Measurements from ENCODE around the gene POC1B. TPM values are rescaled to one million over a fixed set of nuclear protein-coding genes. Genes with fewer than 3 reads are reported as not detected.

POC1B gene
- total RNA-seq, 1 donor from 2014 or later: 40.3 TPM

DNA sequence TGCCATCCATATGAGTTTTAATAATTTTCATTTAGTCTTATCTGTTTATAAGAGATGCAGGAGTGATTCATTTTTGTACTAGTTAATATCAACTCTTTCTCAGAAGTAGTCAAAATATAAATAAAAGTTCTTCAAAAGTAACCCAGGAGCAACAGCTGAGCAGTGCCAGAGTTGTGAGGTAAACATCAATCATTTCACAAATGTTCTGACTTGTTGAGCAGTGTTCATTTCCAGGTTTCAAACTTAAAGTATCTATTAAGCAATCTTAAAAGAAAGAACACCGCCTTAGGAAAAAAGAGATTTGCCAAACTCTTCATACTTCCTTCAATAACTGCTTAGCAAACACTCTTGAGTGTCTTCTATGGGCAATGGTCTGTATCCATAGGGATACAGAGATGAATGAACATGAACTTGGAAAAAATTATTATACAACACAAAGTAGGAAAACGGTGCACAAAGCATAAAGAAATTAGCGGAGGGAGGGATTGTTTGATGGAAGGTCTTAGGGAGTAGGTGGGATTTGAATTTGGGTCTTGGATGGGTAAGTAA is 41.9 kb upstream of the POC1B start:
- no peak overlapping the region for H3K4me2 ChIP-seq
- H3K27ac ChIP-seq: no peak overlapping the region
- H3K4me1 ChIP-seq: no peaks in the 10 kb centered on the region
- TF ChIP-seq EZH2phosphoT487 (IDR thresholded peaks at IDR 0.05) (no peak), EZH2 (IDR thresholded peaks at IDR 0.05) (no peak)
- TF ChIP-seq, protein P1, sequence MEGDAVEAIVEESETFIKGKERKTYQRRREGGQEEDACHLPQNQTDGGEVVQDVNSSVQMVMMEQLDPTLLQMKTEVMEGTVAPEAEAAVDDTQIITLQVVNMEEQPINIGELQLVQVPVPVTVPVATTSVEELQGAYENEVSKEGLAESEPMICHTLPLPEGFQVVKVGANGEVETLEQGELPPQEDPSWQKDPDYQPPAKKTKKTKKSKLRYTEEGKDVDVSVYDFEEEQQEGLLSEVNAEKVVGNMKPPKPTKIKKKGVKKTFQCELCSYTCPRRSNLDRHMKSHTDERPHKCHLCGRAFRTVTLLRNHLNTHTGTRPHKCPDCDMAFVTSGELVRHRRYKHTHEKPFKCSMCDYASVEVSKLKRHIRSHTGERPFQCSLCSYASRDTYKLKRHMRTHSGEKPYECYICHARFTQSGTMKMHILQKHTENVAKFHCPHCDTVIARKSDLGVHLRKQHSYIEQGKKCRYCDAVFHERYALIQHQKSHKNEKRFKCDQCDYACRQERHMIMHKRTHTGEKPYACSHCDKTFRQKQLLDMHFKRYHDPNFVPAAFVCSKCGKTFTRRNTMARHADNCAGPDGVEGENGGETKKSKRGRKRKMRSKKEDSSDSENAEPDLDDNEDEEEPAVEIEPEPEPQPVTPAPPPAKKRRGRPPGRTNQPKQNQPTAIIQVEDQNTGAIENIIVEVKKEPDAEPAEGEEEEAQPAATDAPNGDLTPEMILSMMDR (IDR thresholded peaks at IDR 0.05): no peak
- no peak overlapping the region for H3K9ac ChIP-seq
- Mint-ChIP-seq H3K9me3 (no peaks in the 10 kb centered on the region), H3K27ac (no peak overlapping the region), H3K4me1 (no peaks in the 10 kb centered on the region), H3K4me3 (no peak overlapping the region), H3K27me3 (ENCODE audit: insufficient read depth, low read depth) (peaks cover 3% of the 10 kb centered on the region), H3K36me3 (no peaks in the 10 kb centered on the region)
- no peak overlapping the region for H3K4me3 ChIP-seq
- no peaks in the 10 kb centered on the region for H3K9me3 ChIP-seq (ENCODE audit: low read depth)
- no peaks in the 10 kb centered on the region for H3K27me3 ChIP-seq
- H3K36me3 ChIP-seq: no peaks in the 10 kb centered on the region
- no peaks in the 10 kb centered on the region for H3K79me2 ChIP-seq (ENCODE audit: low read depth)
- H3F3A ChIP-seq (ENCODE audit: low read depth): no peaks in the 10 kb centered on the region
- no peak for DNase-seq (ENCODE audit: low spot score)
- H4K20me1 ChIP-seq (ENCODE audit: low read depth): no peaks in the 10 kb centered on the region
- H2AFZ ChIP-seq (replicated peaks): no peak overlapping the region

DNA sequence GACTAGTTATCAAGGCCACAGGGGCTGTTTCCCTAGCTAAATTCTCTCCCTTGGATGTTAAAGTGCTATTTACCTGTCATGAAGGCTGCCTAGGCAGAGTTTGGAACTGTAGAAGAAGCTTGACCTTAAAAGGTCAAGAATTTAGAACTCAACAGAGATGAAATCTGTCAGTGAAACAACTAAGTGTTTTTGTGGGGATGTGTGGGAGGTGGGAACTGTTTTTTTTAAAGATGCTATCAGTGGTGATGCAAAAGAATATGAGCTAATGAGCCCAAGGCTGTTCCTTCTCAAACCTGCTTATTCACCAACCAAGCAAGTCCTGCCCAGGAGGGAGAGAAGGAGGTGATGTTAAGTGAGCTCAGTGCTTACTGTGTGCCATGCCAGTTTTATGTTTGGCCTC is 40.8 kb upstream of the POC1B start:
- no peaks in the 10 kb centered on the region for H4K20me1 ChIP-seq (ENCODE audit: low read depth)
- H3K4me2 ChIP-seq: no peak overlapping the region
- no peaks in the 10 kb centered on the region for H3K4me1 ChIP-seq
- H3K9me3 ChIP-seq (ENCODE audit: low read depth): no peaks in the 10 kb centered on the region
- H3K27ac Mint-ChIP-seq: no peak overlapping the region
- no peak overlapping the region for H3K27ac ChIP-seq
- no peaks in the 10 kb centered on the region for H3K79me2 ChIP-seq (ENCODE audit: low read depth)
- H3K9ac ChIP-seq: no peak overlapping the region
- H3K27me3 Mint-ChIP-seq (ENCODE audit: insufficient read depth, low read depth): peaks cover 3% of the 10 kb centered on the region
- no peaks in the 10 kb centered on the region for H3K4me1 Mint-ChIP-seq
- no peaks in the 10 kb centered on the region for H3K36me3 Mint-ChIP-seq
- no peak overlapping the region for H3K4me3 Mint-ChIP-seq
- no peaks in the 10 kb centered on the region for H3K36me3 ChIP-seq
- H3F3A ChIP-seq (ENCODE audit: low read depth): no peaks in the 10 kb centered on the region
- no peaks in the 10 kb centered on the region for H3K27me3 ChIP-seq
- TF ChIP-seq, protein P1 (IDR thresholded peaks at IDR 0.05): no peak
- TF ChIP-seq EZH2phosphoT487 (IDR thresholded peaks at IDR 0.05) (no peak), EZH2 (IDR thresholded peaks at IDR 0.05) (no peak)
- H3K4me3 ChIP-seq: no peak overlapping the region
- no peaks in the 10 kb centered on the region for H3K9me3 Mint-ChIP-seq
- DNase-seq (ENCODE audit: low spot score): no peak
- H2AFZ ChIP-seq (replicated peaks): no peak overlapping the region

DNA sequence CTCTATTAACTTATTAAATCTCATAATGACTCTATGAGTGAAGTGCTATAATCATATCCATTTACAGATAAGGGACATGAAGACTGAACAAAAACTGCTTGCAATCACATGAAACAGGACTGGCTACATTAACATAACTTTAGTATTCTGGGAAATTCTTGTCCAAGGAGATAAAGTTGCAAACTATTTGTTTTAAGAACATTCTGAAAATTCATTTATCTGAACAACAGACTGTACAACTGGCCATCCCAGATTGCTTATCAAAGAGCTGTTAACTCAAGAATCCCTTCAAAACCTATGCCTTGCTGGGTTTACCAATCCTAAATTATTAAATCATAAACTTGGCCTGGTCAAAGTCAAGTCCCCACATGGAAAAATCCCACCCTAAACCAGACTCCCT is 39.2 kb upstream of the POC1B start:
- DNase-seq (ENCODE audit: low spot score): no peak
- H3K9me3 ChIP-seq (ENCODE audit: low read depth): no peaks in the 10 kb centered on the region
- Mint-ChIP-seq H3K9me3 (no peaks in the 10 kb centered on the region), H3K36me3 (no peaks in the 10 kb centered on the region), H3K4me3 (no peak overlapping the region), H3K4me1 (no peaks in the 10 kb centered on the region), H3K27ac (no peak overlapping the region), H3K27me3 (ENCODE audit: insufficient read depth, low read depth) (peaks cover 1% of the 10 kb centered on the region)
- H4K20me1 ChIP-seq (ENCODE audit: low read depth): no peaks in the 10 kb centered on the region
- no peak overlapping the region for H3K4me2 ChIP-seq
- no peak overlapping the region for H3K4me3 ChIP-seq
- no peaks in the 10 kb centered on the region for H3F3A ChIP-seq (ENCODE audit: low read depth)
- H3K27ac ChIP-seq: no peak overlapping the region
- no peaks in the 10 kb centered on the region for H3K4me1 ChIP-seq
- H2AFZ ChIP-seq (replicated peaks): no peak overlapping the region
- TF ChIP-seq EZH2phosphoT487 (IDR thresholded peaks at IDR 0.05) (no peak), EZH2 (IDR thresholded peaks at IDR 0.05) (no peak)
- TF ChIP-seq, protein P1 (IDR thresholded peaks at IDR 0.05): no peak
- no peak overlapping the region for H3K9ac ChIP-seq
- H3K79me2 ChIP-seq (ENCODE audit: low read depth): no peaks in the 10 kb centered on the region
- no peaks in the 10 kb centered on the region for H3K36me3 ChIP-seq
- H3K27me3 ChIP-seq: no peaks in the 10 kb centered on the region
